Inferior parietal cortex (tissue), 1 donor: ENCODE measurements around the gene ESPL1.
A peak's percentile ranks its signal among the peaks of the same experiment; 100 is the strongest.

ENCODE experiments used
- DNase-seq: peaks from one replicate; pipeline ENCODE4 v3.0.0-alpha.2; 2016; ENCODE audit errors: extremely low spot score

ESPL1 gene

DNA sequence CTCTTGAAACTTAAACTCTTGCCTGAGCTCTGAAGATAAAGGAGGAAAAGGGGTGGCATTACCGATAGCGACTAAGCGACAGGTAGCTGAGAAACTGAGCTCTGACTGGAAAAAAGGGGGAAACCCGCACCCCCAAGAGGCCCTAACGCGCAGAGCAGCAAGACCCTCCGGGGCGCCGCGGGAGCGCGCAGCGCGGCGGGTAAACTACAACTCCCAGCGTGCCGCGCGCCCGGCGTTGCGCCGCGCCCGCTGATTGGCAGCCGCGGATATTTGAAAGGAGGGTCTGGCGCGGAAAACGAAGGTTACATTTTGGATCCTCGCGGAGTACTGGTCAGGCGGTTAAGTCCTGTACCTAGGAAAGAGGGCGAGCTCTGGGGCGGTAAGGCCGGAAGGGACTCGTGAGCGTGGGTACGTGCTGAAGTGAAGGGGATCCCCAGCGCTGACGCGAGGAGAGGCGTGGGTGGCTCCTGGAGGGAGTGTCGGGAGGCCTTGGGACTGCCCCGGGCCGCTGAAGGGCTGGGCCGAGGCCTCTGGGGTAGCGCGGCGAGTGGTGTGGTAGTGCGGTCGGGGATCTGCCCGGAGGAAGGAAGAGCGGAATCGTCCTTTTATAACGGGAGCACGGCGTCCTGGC, at the start of gene ESPL1:
TSS of gene ESPL1 (plus strand) at position 301 of the 631 bp plus-strand sequence. CDS start 468 bp downstream, outside the sequence.
- peak; percentile 70 for DNase-seq

DNA sequence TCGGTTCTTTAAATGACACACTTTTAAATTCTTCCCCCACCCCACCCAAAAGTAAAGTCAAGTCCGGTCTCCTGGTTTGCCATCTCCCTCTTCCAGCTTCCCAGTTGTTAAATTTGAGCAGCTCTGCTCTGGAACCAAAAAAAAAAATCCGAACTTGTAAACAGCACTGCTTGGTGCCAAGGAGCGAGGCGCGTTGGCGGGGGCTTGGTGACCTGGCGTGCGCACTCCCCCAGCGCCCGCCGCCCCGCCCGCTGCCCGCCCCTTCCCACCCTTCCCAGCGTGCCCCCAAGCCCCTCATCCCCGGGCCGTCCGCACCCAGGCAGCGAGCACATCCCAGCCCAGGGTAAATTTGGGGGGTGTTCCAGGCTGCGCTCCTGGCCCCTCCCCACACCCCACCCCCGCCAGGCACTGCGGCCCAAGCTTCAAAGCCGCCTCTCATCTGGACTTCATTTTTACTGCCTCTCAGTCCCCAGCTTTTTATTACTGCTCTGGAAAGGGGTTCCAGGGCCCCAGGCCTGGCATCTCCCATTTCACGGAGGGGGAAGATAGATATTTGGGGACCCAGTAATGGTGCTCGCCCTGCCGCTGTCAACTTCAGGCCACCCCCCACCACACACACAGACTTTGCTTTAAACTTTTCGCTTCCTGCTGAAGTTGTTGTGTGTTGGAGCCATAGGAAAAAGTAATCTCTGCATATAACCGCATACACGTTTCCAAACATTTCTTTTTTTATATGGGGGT, 49.4 kb upstream of the ESPL1 start:
- DNase-seq, result no peak

GRCh38 chr12:53219292-53219955, 48.7 kb upstream of the ESPL1 start:
- DNase-seq, result no peak

DNA sequence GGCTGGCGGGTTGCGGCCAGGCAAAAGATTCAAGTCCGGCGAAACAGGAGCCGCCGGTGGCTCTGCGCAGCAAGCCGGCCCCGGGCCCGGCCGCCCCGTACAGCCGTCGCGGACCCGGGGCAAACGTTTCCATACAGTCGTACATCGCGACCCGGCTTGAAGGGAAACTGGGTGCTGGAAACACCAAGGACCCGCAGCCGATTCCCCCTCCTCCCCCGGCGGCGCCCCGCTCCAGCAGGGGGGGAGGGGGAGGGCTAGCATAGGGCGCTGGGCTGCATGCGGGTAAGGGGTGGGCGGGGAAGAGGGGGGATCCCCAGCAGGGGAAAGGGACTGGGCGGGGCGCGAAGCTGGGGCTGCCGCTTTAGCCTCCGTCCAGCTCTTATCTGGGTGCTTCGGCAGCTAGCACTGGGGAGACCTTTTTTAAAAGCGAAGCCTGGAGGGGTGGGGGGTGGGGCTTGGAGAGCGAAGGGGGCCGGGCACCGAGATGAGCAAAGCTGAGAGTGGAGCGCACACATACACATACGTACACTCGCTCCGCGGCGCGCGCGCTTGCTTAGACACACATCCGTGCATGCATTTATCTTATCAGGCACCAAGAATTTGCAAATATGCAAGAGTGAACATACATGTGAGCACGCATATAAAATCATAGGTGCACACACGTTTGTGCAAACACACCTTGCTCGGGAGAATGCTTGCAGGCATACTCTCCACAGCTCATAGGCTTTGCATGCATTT, 48.0 kb upstream of the ESPL1 start:
- DNase-seq, result peak; percentile 66

DNA sequence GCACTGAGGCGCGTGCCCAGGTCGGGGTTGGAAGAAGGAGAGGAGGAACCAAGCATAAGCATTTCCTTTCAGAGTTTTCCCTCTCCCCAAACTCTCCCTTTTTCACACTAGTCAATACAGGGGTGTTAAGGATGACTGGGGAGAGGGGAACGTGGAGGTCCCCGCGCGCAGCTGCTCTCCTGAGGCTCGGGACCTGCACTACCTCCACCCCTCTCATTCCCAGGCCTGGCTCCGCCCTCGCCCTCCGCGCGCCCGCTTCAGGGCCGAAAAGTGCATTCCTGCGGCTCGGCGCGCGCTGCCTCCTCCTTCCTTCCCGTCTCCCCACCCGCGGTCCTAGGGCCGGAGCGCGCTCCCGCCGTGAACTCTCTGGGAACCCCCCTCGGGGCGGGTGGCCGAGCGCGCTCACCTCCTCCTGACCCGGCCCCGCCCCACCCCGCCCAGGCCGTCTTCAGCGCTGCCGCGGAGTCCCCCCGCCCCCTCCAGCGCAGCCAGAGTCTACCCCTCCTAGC, 47.4 kb upstream of the ESPL1 start:
- peak; percentile 66 for DNase-seq

DNA sequence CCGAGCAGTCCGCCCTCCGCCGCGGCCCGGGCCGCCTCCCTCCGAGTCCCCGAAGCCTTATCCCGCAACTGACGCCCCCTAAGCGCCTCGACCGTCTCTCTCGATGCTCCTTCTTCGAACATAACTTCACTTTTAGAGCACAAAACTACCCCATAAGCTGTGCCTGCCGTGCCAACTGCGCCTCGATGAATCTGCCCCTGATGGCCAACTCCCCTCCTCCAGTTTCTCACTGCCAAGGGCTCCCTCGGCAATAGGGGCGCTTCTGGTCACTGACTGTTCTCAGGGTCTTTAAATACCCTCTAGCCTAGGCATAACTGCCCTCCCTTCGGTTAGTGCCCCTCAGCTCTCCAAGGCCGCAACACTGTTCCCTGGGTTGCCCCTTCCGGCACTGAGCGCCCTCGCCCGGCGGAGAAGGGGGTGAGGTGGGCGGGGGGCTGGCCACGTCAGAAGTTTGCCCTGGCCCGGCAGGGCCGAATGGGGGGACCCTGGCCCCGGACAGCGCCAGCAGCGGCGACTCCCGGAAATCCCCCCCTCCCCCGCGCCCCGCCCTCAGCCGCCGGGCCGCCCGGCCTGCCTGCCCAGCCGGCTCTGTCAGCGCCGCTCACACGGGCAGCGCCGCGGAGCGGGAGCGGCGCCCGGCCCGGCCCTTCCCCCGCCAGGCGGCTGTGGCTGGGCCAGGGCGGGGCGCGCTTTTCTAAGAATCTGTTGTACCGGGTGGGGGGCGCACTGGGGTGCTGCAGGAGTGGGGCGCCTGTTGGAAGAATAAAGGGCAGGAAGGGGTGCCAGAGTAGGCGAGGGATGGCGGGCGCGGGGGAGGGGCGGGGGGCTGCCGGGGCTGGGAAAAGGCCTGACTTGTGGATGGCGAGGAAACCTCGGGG, 46.7 kb upstream of the ESPL1 start:
- DNase-seq, result no peak

GRCh38 chr12:53222170-53222721, 45.9 kb upstream of the ESPL1 start:
- DNase-seq, result no peak

DNA sequence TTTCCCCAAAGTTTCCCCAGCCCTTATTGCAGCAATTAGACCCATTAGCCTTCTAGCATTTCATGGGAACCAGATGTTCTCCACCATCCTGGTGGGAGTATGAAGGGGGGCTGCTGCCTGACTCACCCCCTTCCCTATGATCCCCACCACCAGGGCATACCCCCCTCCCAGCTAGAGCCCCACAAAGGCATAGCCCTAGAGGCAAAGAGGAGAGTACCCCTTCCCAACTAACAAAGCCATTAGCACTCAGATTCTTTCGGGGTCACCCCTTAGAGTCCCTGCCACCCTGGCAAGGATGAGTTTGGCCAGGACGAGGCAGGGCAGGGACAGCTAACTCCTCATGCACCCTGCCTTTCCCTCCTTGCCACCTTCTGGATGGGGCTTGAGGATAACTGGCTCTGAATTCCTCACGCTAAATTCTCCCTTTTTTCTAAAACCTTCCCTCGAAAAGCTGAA, 45.3 kb upstream of the ESPL1 start:
- no peak for DNase-seq

DNA sequence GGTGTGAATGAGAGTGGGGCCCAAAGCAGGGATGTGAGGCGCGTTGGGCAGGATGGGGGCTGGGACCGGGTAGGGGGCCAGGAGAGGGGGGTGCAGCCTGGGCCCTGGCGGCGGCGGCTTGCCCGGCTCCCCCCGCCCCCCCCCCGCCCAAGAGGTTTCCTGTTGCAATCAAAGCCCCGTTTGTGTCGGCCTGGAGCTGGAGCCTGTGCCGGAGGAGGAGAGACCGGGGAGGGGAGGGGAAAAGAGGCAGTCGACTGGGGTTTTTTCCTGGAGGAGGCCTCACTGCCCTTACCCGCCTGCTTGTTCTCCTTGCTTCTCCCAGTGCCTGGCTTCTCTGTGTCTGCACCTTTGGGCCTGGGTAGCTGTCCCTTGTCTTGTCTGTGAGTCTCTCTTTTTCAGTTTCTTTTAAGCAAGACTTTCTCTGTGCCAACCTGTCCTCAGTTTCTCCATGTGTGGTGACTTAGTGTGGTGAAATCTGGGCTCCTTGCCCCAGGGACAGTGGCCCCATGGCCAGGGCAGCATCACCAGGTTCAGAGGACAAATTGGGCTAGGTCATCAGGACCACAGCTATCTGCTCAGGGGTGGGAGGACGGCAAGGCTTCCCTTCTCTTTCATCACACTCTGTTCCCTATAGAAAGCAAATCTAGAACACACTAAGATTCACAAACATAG, 44.6 kb upstream of the ESPL1 start:
- DNase-seq, result no peak

DNA sequence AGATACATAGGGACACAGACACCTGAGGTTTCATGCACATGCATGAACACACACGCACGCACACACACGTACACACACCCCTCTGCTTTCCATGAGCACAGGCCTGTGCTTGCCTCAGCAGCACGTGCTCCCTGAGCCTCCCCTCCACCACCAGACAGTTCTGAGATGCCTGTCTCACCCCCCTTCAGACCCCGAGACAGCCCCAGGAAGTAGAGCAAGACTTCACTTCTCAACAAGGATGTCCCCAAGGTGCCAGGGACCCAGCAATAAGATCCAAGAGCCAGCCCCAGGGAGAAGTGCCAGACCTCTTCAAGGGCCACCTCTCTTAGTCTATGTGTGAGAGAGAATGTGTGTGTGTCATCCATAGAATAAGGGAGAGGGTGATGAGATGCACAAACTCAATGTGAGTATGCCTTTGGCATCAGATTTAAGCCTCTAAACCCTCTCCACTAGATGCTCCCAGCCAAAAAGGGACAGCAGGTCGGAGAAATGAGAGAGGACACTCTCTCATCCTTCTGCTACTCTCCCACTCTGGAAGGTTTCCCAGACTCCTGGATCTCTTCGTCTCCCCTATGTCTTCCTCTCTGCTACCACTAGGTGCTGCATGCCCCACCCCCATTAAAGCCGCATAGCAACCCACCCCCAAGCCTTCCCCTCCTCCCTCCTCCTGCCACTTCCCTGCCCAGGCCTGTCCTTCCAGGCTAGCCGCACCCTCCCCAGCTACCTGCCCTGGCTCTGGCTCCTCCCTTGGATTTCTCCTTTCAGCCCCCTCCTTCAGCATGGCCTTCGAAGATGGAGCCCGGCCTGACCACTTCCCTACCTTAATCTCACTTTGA, 43.8 kb upstream of the ESPL1 start:
- DNase-seq, result no peak

DNA sequence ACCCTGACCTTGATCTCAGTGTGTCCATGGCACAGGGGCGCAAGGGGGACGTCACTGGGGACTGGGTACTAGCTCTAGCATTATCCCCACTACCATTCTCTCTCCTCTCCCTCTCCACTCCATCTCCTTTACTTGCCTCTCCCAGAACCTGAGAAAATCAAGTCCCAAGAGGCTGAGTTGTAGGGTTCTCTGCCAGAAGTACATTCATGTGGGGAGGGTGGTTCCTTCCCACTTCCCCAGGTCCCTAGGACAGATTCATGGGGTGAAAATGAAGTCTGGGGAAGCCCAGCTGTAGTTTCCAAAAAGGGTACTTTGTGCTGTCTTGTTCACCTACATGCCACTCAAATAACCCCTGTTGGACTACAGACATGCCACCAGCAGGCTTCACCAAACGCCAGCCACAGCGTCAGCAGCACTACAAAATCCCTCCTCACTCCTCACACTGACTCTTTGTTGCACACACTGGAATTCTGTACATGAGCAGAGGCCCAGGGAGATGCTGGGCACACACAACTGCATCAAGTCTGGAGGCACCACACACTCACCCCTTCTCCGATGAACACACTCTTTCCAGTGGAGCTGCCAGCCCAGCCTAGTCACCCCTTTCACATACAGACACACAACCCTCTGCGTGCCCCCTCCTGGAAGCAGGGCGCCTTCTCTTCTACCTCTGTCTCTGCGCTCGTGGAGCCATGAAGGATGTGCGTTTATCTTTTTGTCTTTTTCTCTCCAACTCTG, 43.0 kb upstream of the ESPL1 start:
- DNase-seq, result no peak

DNA sequence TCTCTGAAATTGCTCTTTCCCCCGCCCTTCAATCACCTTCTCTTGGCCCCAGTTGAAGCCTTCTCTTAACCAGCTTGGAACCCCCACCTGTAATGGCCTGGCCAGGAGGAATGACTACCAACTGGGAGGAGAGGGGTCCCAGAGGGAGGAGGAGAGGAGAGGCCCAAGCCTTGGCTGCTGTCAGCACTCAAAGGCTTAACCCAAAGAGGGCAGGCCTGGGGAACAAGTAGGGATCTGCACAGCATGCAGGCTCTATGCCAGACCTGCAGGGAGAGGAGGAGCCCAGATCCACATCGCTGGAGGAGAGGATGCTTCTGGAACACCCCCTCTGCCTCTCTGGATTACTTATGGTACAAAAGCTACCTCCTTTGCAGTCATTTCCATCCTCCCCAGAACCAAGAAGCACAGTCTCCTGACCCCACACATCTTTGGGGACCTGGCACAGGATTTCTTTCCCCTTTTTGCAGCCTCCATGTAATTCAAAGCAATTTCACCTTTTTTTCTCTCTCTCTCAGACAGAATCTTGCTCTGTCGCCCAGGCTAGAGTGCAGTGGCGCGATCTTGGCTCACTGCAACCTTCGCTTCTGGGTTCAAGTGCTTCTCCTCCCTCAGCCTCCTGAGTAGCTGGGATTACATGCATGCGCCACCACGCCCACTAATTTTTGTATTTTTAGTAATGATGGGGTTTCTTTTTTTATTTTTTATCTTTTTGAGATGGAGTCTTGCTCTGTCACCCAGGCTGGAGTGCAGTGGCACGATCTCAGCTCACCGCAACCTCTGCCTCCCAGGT, 42.3 kb upstream of the ESPL1 start:
- DNase-seq, result no peak

DNA sequence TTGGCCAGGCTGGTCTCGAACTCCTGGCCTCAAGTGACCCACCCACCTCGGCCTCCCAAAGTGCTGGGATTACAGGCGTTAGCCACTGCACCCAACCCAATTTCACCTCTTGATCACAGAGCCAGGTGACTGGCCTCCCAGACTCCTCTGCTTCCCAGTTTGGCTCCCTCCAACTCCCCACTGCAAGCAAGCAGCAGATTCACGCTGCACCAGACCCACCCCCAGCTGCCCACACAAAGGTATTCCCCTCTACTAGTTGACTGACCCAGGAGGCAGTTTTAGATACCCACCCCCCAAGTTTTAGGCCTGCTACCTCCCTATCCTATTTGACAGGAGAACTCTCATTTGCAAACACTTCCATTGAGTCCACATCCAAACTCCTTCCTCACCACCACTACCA, 41.3 kb upstream of the ESPL1 start:
- no peak for DNase-seq

- DNase-seq, result no peak
Measured at GRCh38 chr12:53227341-53227740, 40.8 kb upstream of the ESPL1 start.

GRCh38 chr12:53227836-53228235, 40.3 kb upstream of the ESPL1 start:
- no peak for DNase-seq

DNA sequence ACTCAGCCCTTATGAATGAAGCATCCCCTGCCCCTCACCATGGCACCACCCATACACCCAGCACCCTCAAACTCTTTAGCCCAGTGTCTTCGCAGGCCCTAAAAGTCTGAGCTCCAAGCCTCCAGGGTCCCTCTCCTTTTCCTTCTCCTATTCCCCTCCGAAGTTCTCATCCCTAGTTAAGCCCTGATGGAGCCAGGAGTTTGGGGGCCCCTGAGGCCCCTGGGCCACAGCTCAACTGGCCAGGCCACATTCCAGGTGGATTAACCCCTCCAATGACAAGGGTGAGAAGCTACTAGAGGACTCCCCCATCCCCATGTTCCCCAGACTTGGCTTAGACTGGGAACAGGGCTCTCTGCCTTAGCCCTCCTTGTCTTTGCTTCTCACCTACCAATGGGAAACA, 38.6 kb upstream of the ESPL1 start:
- no peak for DNase-seq

- no peak for DNase-seq
Measured at GRCh38 chr12:53230108-53230845, 37.8 kb upstream of the ESPL1 start.
